Measurements from ENCODE around the gene MEF2A.
"Not testable (repeated sequence)": the region's sequence is repeated elsewhere in the genome, so short reads cannot be mapped to it uniquely, and the experiment has no call there.

The MEF2A gene

GRCh38 chr15:99565299-99566156 is at the start of gene MEF2A:
Gene MEF2A, plus strand, starts transcription at chr15:99565984. Its CDS starts 67,136 bp downstream, at chr15:99633120.
- ATAC-seq: peak; percentile 82
- TF ChIP-seq TOX (CRISPR knock-in tag; IDR thresholded peaks at IDR 0.05; ENCODE audit: borderline replicate concordance): no peak
- TF ChIP-seq TCF4 (CRISPR knock-in tag; IDR thresholded peaks at IDR 0.05; ENCODE audit: borderline replicate concordance): no peak
- TF ChIP-seq RARB (CRISPR knock-in tag; IDR thresholded peaks at IDR 0.05): no peak
- TF ChIP-seq ZC3H10 (CRISPR knock-in tag; IDR thresholded peaks at IDR 0.05): no peak
- no peak for TF ChIP-seq ARNTL (CRISPR knock-in tag; IDR thresholded peaks at IDR 0.05; ENCODE audit: borderline replicate concordance, low read depth)
- no peak for TF ChIP-seq GLIS3 (CRISPR knock-in tag; IDR thresholded peaks at IDR 0.05)
- TF ChIP-seq CSRNP3 (CRISPR knock-in tag; IDR thresholded peaks at IDR 0.05): no peak
- no peak for TF ChIP-seq ZFP3 (CRISPR knock-in tag; IDR thresholded peaks at IDR 0.05)
- TF ChIP-seq POU6F1 (CRISPR knock-in tag; IDR thresholded peaks at IDR 0.05; ENCODE audit: borderline replicate concordance, low read depth): no peak
- no peak for TF ChIP-seq ZNF70 (CRISPR knock-in tag; IDR thresholded peaks at IDR 0.05)

- ATAC-seq: no peak
- TF ChIP-seq ZNF70 (CRISPR knock-in tag; IDR thresholded peaks at IDR 0.05) (no peak), ZNF8 (CRISPR knock-in tag; IDR thresholded peaks at IDR 0.05) (no peak), ZNF565 (CRISPR knock-in tag; conservative IDR thresholded peaks at IDR 0.05; ENCODE audit: low read depth) (no peak), CSRNP3 (CRISPR knock-in tag; IDR thresholded peaks at IDR 0.05) (no peak), POU6F1 (CRISPR knock-in tag; IDR thresholded peaks at IDR 0.05; ENCODE audit: borderline replicate concordance, low read depth) (no peak), CREB5 (CRISPR knock-in tag; IDR thresholded peaks at IDR 0.05; ENCODE audit: low read depth) (no peak), BACH2 (CRISPR knock-in tag; IDR thresholded peaks at IDR 0.05; ENCODE audit: borderline replicate concordance) (no peak), ESRRG (CRISPR knock-in tag; IDR thresholded peaks at IDR 0.05) (no peak), ARNTL (CRISPR knock-in tag; IDR thresholded peaks at IDR 0.05; ENCODE audit: borderline replicate concordance, low read depth) (no peak), TOX (CRISPR knock-in tag; IDR thresholded peaks at IDR 0.05; ENCODE audit: borderline replicate concordance) (no peak), RARB (CRISPR knock-in tag; IDR thresholded peaks at IDR 0.05) (no peak), PATZ1 (CRISPR knock-in tag; IDR thresholded peaks at IDR 0.05; ENCODE audit: borderline replicate concordance) (no peak), SNAI2 (CRISPR knock-in tag; IDR thresholded peaks at IDR 0.05) (no peak), TCF4 (CRISPR knock-in tag; IDR thresholded peaks at IDR 0.05; ENCODE audit: borderline replicate concordance) (no peak), PPARA (CRISPR knock-in tag; IDR thresholded peaks at IDR 0.05; ENCODE audit: borderline replicate concordance) (no peak), ISL1 (CRISPR knock-in tag; IDR thresholded peaks at IDR 0.05) (no peak), TSHZ2 (CRISPR knock-in tag; IDR thresholded peaks at IDR 0.05) (no peak), ZFP30 (CRISPR knock-in tag; IDR thresholded peaks at IDR 0.05) (no peak), ZC3H10 (CRISPR knock-in tag; IDR thresholded peaks at IDR 0.05) (no peak)
Measured at GRCh38 chr15:99518191-99518590, 47.6 kb upstream of the MEF2A start.

GRCh38 chr15:99519366-99519765 is 46.4 kb upstream of the MEF2A start:
- not testable (repeated sequence) for ATAC-seq
